GM12878 (cell line): ENCODE measurements around the gene CRTC1. TPM values are rescaled to one million over a fixed set of nuclear protein-coding genes. Genes with fewer than 3 reads are reported as not detected.

Source experiments
- ATAC-seq: fragments of 200-7000 bp; cut with Tn5 transposase; 3 replicates; pipeline ENCODE4 v1.9.1; 2020; ENCODE audit warnings: mild to moderate bottlenecking, moderate library complexity
- BruUV-seq: library from RNA; stranded (reverse); fragments of 400-500 nt; replicated peaks from 2 replicates; lab custom pipeline; 2021; lab: Mats Ljungman, UMichigan
- CTCF ChIA-PET: fragments of 300-600 bp; sonication (Branson Sonifier 250); formaldehyde crosslinking; extraction: SDS; loops from one replicate; lab custom pipeline; 2021; ENCODE audit warnings: inconsistent platforms; lab: Yijun Ruan, JAX
- POLR2A ChIA-PET: fragments of 350-600 bp; formaldehyde crosslinking; extraction: SDS; loops from one replicate; lab custom pipeline; 2021; ENCODE audit warnings: inconsistent platforms; lab: Charles Lee
- RAD21 ChIA-PET: fragments of 300-600 bp; sonication (Branson Sonifier 250); formaldehyde crosslinking; loops from one replicate; lab custom pipeline; 2023; ENCODE audit warnings: antibody characterized with exemption; ENCODE audit not compliant: unreplicated experiment; lab: Charles Lee
- SMC1A ChIA-PET: fragments of 300-600 bp; sonication (Branson Sonifier 250); formaldehyde crosslinking; loops from one replicate; lab custom pipeline; 2023; ENCODE audit not compliant: unreplicated experiment, uncharacterized antibody; lab: Charles Lee
- DNase-seq: peaks from one replicate; pipeline ENCODE4 v3.0.0-alpha.2; 2011; ENCODE audit warnings: low read depth, low spot score
- FAIRE-seq: peaks from 3 replicates; lab custom pipeline; 2011; peaks lifted over from hg19 to GRCh38; lab: Jason Lieb, UNC
- H2AFZ ChIP-seq: 2 replicates; pipeline ENCODE4 v1.6.0; 2011; ENCODE audit warnings: low read depth, low read length, control low read depth; ENCODE audit not compliant: control insufficient read depth
- H3K27ac ChIP-seq: 2 replicates; pipeline ENCODE4 v1.5.1; 2011; ENCODE audit warnings: control low read depth; ENCODE audit not compliant: control insufficient read depth, insufficient read depth
- H3K27me3 ChIP-seq, 2 experiments: replicated peaks in 1 of 2; 2 replicates each; pipeline versions ENCODE4 v1.6.0 to v1.6.1; 2011; ENCODE audit warnings: low read length in 1 of 2; ENCODE audit not compliant: control insufficient read depth in 2 of 2, insufficient read depth in 2 of 2
- H3K36me3 ChIP-seq, 2 experiments: 2 replicates each; pipeline ENCODE4 v1.5.1; 2011; ENCODE audit warnings: low read length in 1 of 2; ENCODE audit not compliant: control insufficient read depth in 2 of 2, insufficient read depth in 2 of 2
- H3K4me1 ChIP-seq: 2 replicates; pipeline ENCODE4 v1.6.1; 2011; ENCODE audit warnings: mild to moderate bottlenecking, low read length, moderate library complexity, mixed read lengths; ENCODE audit not compliant: control insufficient read depth, insufficient read depth
- H3K4me2 ChIP-seq: 2 replicates; pipeline ENCODE4 v1.6.0; 2011; ENCODE audit warnings: control low read depth; ENCODE audit not compliant: control insufficient read depth, insufficient read depth
- H3K4me3 ChIP-seq: fragments of 200-600 bp; sonication (generic); 2 replicates; pipeline ENCODE4 v1.5.1; 2016
- H3K79me2 ChIP-seq: 2 replicates; pipeline ENCODE4 v1.6.0; 2011; ENCODE audit warnings: low read length; ENCODE audit not compliant: control insufficient read depth, insufficient read depth
- H3K9ac ChIP-seq: 2 replicates; pipeline ENCODE4 v1.8.0; 2011; ENCODE audit warnings: low read length, control low read depth, mixed read lengths; ENCODE audit not compliant: control insufficient read depth, insufficient read depth
- H3K9me3 ChIP-seq: replicated peaks from 3 replicates; pipeline ENCODE4 v1.5.1; 2011; ENCODE audit warnings: mild to moderate bottlenecking, low read length; ENCODE audit not compliant: control insufficient read depth, insufficient read depth
- H4K20me1 ChIP-seq: 2 replicates; pipeline ENCODE4 v1.6.0; 2011; ENCODE audit not compliant: control insufficient read depth, insufficient read depth
- BRCA1 ChIP-seq: IDR thresholded peaks from 2 replicates; pipeline ENCODE4 v1.6.1; 2011; ENCODE audit warnings: low read depth, low read length, improper control_type of control experiment
- EZH2 ChIP-seq: IDR thresholded peaks from 2 replicates; pipeline ENCODE4 v1.6.1; 2012; ENCODE audit warnings: low read depth, mild to moderate bottlenecking, control low read depth, inconsistent platforms, low read length, borderline replicate concordance; ENCODE audit not compliant: control insufficient read depth
- IKZF2 ChIP-seq, 2 experiments: fragments of 450-650 bp; IDR thresholded peaks; 2 replicates each; pipeline ENCODE4 v1.6.1; 2017; ENCODE audit warnings: mild to moderate bottlenecking in 2 of 2, moderate library complexity in 2 of 2
- MEF2A ChIP-seq: IDR thresholded peaks from 2 replicates; pipeline ENCODE4 v1.6.1; 2011; ENCODE audit warnings: low read depth, mild to moderate bottlenecking, low read length, moderate library complexity; ENCODE audit not compliant: insufficient read depth
- MTA2 ChIP-seq: fragments of 450-650 bp; IDR thresholded peaks from 2 replicates; pipeline ENCODE4 v1.6.1; 2016; ENCODE audit warnings: low read depth, mild to moderate bottlenecking, moderate library complexity
- NR2C2 ChIP-seq: IDR thresholded peaks from 2 replicates; pipeline ENCODE4 v1.6.1; 2011; ENCODE audit warnings: borderline replicate concordance, low read depth; ENCODE audit not compliant: control insufficient read depth, insufficient read length
- RAD51 ChIP-seq: fragments of 450-650 bp; IDR thresholded peaks from 2 replicates; pipeline ENCODE4 v1.6.1; 2016; ENCODE audit warnings: moderate library complexity, mild to moderate bottlenecking, inconsistent platforms
- TAF1 ChIP-seq: IDR thresholded peaks from 2 replicates; pipeline ENCODE4 v1.6.1; 2011; ENCODE audit warnings: mild to moderate bottlenecking, low read depth, low read length, borderline replicate concordance
- TCF3 ChIP-seq: IDR thresholded peaks from 2 replicates; pipeline ENCODE4 v1.6.1; 2012; ENCODE audit warnings: low read depth, mild to moderate bottlenecking, low read length, borderline replicate concordance; ENCODE audit not compliant: insufficient read depth
- TCF7 ChIP-seq: IDR thresholded peaks from 2 replicates; pipeline ENCODE4 v1.6.1; 2014; ENCODE audit warnings: antibody characterized with exemption, borderline replicate concordance
- WGBS: methylation state at CpG from one replicate; pipeline ENCODE4 v1.1.6; 2016; ENCODE audit warnings: low lambda C conversion rate; ENCODE audit not compliant: insufficient replicate concordance, insufficient coverage; ENCODE audit errors: missing lambda C conversion rate; 5-methylcytosine and 5-hydroxymethylcytosine counted together
- in situ Hi-C: fragments of 300-500 bp; cut with MboI; formaldehyde crosslinking; loops from 9 replicates; pipeline ENCODE4 v1.14.3; 2018; ENCODE audit warnings: mixed read lengths
- intact Hi-C: fragments of 100-400 bp; cut with micrococcal nuclease; formaldehyde crosslinking; loops from one replicate; pipeline ENCODE4 v1.14.2; 2022; ENCODE audit not compliant: unreplicated experiment
- polyA plus RNA-seq, 11 experiments: library from polyadenylated mRNA; depleted of rRNA in 4 of 11; unstranded in 6 of 11; stranded (reverse) in 5 of 11; fragments of >200 nt; fragmentation: Nextera tagmentation in 4 of 11; fragmentation: Illumina TruSeq in 1 of 11; extraction: Ambion mirVana in 4 of 11; extraction: Trizol in 1 of 11; gene quantifications; 1 replicate in 1 of 11; 2 replicates in 10 of 11; pipeline versions ENCODE4 v1.2.1 to v1.2.3, GENCODE V29; 2011 to 2016; ENCODE audit warnings: inconsistent platforms in 2 of 11, missing spikeins in 2 of 11, low read depth in 1 of 11
- total RNA-seq, 4 experiments: library from RNA; depleted of rRNA in 3 of 4; stranded (reverse); fragments of >200 nt in 3 of 4; fragmentation: Illumina TruSeq in 1 of 4; extraction: Trizol in 1 of 4; gene quantifications; 2 replicates each; pipeline versions ENCODE4 v1.2.1 to v1.2.3, GENCODE V29; 2013 to 2021
- TF ChIP-seq, protein P1 (sequence below): fragments of 450-650 bp; conservative IDR thresholded peaks from 2 replicates; pipeline ENCODE4 v1.6.1; 2017; ENCODE audit warnings: mild to moderate bottlenecking, moderate library complexity
- TF ChIP-seq, protein P2 (sequence below): fragments of 450-650 bp; IDR thresholded peaks from 2 replicates; pipeline ENCODE4 v1.6.1; 2017; ENCODE audit warnings: mild to moderate bottlenecking, moderate library complexity

Gene CRTC1
- total and polyA plus RNA-seq, 10 of the 15 experiments (the other 5 are each of a cell fraction or from before 2014, with no cell fraction given): 0.02 to 4.6 (median 1.1) TPM; not detected in 1

DNA sequence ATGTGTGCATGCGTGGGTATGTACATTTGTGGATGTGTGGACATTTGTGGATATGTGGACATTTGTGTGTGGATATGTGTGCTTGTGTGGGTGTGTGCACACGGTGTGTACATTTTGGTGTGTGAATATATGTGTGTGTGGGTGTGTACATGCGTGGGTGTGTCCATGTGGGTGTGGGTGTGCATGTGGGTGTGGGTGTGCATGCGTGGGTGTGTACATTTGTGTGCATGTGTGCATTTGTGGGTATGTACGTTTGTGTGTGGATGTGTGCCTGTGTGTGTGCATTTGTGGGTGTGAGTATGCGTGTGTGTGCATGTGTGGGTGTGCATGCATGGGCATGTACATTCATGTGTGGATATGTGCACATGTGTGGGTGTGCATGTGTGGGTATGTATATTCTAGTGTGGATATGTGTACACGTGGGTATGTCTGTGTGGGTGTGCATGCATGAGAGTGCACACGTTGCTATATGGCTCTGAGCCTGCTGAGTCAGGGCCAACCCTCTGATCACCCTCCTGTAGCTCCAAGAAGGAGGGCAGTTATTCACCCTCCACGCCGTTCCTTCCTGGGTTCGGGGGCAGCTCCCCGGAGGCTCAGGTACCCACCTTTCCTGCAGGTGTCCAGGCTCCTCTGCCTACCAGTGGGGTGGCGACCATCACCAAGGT is 87.3 kb downstream of the CRTC1 start:
- H3K27me3 ChIP-seq: no peaks in the 10 kb centered on the region
- FAIRE-seq (no peak), DNase-seq (no peak), ATAC-seq (no peak)
- ChIA-PET POLR2A (no interaction called here), SMC1A (interaction anchor here (1.3 kb wide), 1 partner anchor 76 kb away, joined by 6 read pairs; no protein-coding TSS in a partner anchor), CTCF (interaction anchor here (0.7 to 3.8 kb wide), 2 partner anchors 77 to 79 kb away, joined by 4 to 29 read pairs; no protein-coding TSS in a partner anchor), RAD21 (interaction anchor here (0.6 to 1.8 kb wide), 2 partner anchors 76 to 153 kb away, joined by 3 to 12 read pairs; no protein-coding TSS in a partner anchor)
- TF ChIP-seq, protein P1, sequence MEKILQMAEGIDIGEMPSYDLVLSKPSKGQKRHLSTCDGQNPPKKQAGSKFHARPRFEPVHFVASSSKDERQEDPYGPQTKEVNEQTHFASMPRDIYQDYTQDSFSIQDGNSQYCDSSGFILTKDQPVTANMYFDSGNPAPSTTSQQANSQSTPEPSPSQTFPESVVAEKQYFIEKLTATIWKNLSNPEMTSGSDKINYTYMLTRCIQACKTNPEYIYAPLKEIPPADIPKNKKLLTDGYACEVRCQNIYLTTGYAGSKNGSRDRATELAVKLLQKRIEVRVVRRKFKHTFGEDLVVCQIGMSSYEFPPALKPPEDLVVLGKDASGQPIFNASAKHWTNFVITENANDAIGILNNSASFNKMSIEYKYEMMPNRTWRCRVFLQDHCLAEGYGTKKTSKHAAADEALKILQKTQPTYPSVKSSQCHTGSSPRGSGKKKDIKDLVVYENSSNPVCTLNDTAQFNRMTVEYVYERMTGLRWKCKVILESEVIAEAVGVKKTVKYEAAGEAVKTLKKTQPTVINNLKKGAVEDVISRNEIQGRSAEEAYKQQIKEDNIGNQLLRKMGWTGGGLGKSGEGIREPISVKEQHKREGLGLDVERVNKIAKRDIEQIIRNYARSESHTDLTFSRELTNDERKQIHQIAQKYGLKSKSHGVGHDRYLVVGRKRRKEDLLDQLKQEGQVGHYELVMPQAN: no peak
- no peak for TF ChIP-seq MTA2
- TF ChIP-seq MEF2A: no peak
- TF ChIP-seq TCF7: no peak
- TF ChIP-seq, protein P2, sequence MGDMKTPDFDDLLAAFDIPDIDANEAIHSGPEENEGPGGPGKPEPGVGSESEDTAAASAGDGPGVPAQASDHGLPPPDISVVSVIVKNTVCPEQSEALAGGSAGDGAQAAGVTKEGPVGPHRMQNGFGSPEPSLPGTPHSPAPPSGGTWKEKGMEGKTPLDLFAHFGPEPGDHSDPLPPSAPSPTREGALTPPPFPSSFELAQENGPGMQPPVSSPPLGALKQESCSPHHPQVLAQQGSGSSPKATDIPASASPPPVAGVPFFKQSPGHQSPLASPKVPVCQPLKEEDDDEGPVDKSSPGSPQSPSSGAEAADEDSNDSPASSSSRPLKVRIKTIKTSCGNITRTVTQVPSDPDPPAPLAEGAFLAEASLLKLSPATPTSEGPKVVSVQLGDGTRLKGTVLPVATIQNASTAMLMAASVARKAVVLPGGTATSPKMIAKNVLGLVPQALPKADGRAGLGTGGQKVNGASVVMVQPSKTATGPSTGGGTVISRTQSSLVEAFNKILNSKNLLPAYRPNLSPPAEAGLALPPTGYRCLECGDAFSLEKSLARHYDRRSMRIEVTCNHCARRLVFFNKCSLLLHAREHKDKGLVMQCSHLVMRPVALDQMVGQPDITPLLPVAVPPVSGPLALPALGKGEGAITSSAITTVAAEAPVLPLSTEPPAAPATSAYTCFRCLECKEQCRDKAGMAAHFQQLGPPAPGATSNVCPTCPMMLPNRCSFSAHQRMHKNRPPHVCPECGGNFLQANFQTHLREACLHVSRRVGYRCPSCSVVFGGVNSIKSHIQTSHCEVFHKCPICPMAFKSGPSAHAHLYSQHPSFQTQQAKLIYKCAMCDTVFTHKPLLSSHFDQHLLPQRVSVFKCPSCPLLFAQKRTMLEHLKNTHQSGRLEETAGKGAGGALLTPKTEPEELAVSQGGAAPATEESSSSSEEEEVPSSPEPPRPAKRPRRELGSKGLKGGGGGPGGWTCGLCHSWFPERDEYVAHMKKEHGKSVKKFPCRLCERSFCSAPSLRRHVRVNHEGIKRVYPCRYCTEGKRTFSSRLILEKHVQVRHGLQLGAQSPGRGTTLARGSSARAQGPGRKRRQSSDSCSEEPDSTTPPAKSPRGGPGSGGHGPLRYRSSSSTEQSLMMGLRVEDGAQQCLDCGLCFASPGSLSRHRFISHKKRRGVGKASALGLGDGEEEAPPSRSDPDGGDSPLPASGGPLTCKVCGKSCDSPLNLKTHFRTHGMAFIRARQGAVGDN: no peak
- no peak for TF ChIP-seq TAF1
- TF ChIP-seq NR2C2: no peak
- TF ChIP-seq BRCA1: no peak
- TF ChIP-seq TCF3: no peak
- TF ChIP-seq RAD51: no peak
- TF ChIP-seq IKZF2 (IDR thresholded peaks at IDR 0.05): no peak
- no peak for TF ChIP-seq EZH2
- no peak overlapping the region for H3K27ac ChIP-seq
- in situ Hi-C loops (no loop called here), intact Hi-C loops (loop anchor here (5.0 kb wide), 1 partner anchor 77 kb away; no protein-coding TSS in a partner anchor)
- no peak overlapping the region for H2AFZ ChIP-seq
- no peaks in the 10 kb centered on the region for H3K4me1 ChIP-seq
- BruUV-seq: no TSS peak
- H4K20me1 ChIP-seq: no peaks in the 10 kb centered on the region
- H3K9me3 ChIP-seq: no peaks in the 10 kb centered on the region
- H3K4me2 ChIP-seq: no peak overlapping the region
- no peaks in the 10 kb centered on the region for H3K36me3 ChIP-seq
- 35% methylated on average over 13 of the region's 13 CpGs for WGBS
- no peak overlapping the region for H3K9ac ChIP-seq
- no peak overlapping the region for H3K4me3 ChIP-seq
- H3K79me2 ChIP-seq: no peaks in the 10 kb centered on the region
